Upper lobe of left lung (tissue), 6 donors: Measurements from ENCODE around the gene RPS6KA2. TPM values are rescaled to one million over a fixed set of nuclear protein-coding genes. Genes with fewer than 3 reads are reported as not detected.
A peak's percentile ranks its signal among the peaks of the same experiment; 100 is the strongest.

Experiments used
- ATAC-seq, 2 donors: fragments of 200-7000 bp; cut with Tn5 transposase; one replicate each; pipeline ENCODE4 v1.9.1; 2022; ENCODE audit warnings: mild to moderate bottlenecking in 2 of 2, moderate library complexity in 2 of 2; ENCODE audit not compliant: low FRiP score in 2 of 2
- DNase-seq, 2 donors: peaks; one replicate each; pipeline ENCODE4 v3.0.0-alpha.2; 2019 to 2020
- H3K27ac ChIP-seq, 4 donors: fragments of 200-600 bp; sonication (generic); one replicate each; pipeline ENCODE4 v1.5.1; 2016 to 2019
- H3K27me3 ChIP-seq, 4 donors: fragments of 200-600 bp; sonication (generic); one replicate each; pipeline ENCODE4 v1.5.1; 2017 to 2019
- H3K36me3 ChIP-seq, 4 donors: fragments of 200-600 bp; sonication (generic); one replicate each; pipeline ENCODE4 v1.5.1; 2016 to 2019
- H3K4me1 ChIP-seq, 4 donors: fragments of 200-600 bp; sonication (generic); one replicate each; pipeline ENCODE4 v1.5.1; 2018 to 2019
- H3K4me3 ChIP-seq, 4 donors: fragments of 200-600 bp; sonication (generic); one replicate each; pipeline ENCODE4 v1.5.1; 2017 to 2019; ENCODE audit warnings: mild to moderate bottlenecking in 2 of 4, moderate library complexity in 1 of 4
- H3K9me3 ChIP-seq, 4 donors: fragments of 200-600 bp; sonication (generic); one replicate each; pipeline ENCODE4 v1.5.1; 2018 to 2019
- EP300 ChIP-seq, 4 donors: sonication (generic); formaldehyde crosslinking; IDR thresholded peaks; one replicate each; pipeline ENCODE4 v1.5.1; 2017; ENCODE audit warnings: antibody characterized with exemption in 4 of 4, control low read depth in 2 of 4
- POLR2A ChIP-seq, 4 donors: fragments of 450-650 bp; IDR thresholded peaks; one replicate each; pipeline ENCODE4 v1.5.1; 2016 to 2017; ENCODE audit warnings: antibody characterized with exemption in 4 of 4, mild to moderate bottlenecking in 2 of 4
- POLR2AphosphoS5 ChIP-seq, 2 donors: sonication (generic); formaldehyde crosslinking; IDR thresholded peaks; one replicate each; pipeline ENCODE4 v1.5.1; 2017; ENCODE audit warnings: antibody characterized with exemption in 2 of 2
- WGBS, 2 donors: methylation state at CpG; one replicate each; pipeline ENCODE4 v1.1.5; 2017 to 2018; 5-methylcytosine and 5-hydroxymethylcytosine counted together
- total RNA-seq, 6 donors: library from RNA; depleted of rRNA in 4 of 6; stranded (reverse); fragments of >200 nt in 4 of 6; gene quantifications; one replicate each; pipeline versions ENCODE4 v1.1.0 to v1.2.1, GENCODE V29; 2016 to 2021
- TF ChIP-seq, protein P1 (sequence below), 6 experiments: fragments of 450-650 bp in 4 of 6; fragments of 200-600 bp in 2 of 6; sonication (generic) in 2 of 6; IDR thresholded peaks; one replicate each; pipeline ENCODE4 v1.5.1; 2016 to 2019; ENCODE audit warnings: antibody characterized with exemption in 6 of 6
- donor health status: DM: no; HTN: no; CAD: no; lungs with moderate emphysema.
- donor health status: DM: no; HTN: yes; CAD: no; lungs with severe emphysema.

The RPS6KA2 gene
- total RNA-seq, 6 donors from 2014 or later = 101 to 233 (median 168) TPM

DNA sequence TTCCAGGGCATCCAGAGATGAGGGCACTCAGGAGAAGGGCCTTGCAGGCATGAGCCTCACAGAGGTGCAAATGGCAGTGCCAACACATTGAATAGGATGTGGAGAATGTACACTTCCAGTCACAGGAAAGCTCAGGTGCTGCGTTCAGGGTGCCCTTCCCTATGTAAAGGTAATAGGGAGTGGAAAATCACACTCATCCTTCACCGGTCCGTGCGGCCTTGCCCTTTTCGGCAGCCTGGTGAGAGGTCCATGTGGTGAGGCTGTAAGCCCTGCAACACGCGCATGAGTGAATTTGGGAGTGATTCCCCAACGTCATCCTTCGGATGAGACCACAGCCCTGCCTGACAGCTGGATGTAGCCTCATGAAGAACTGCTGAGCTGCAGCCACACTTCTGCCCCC, 43.0 kb upstream of the RPS6KA2 start:
- DNase-seq (no peak), ATAC-seq (no peak)
- no peaks in the 10 kb centered on the region for H3K36me3 ChIP-seq
- H3K4me3 ChIP-seq = no peak overlapping the region
- no peak overlapping the region for H3K27ac ChIP-seq
- peaks cover 5 to 21% (median 18%) of the 10 kb centered on the region in 4 donors for H3K4me1 ChIP-seq
- WGBS, 2 donors = 98 to 100% methylated on average over 7 to 9 of the region's 9 CpGs
- peaks cover 0 to 4% (median 0%) of the 10 kb centered on the region in 4 donors for H3K27me3 ChIP-seq
- H3K9me3 ChIP-seq = no peaks in the 10 kb centered on the region
- TF ChIP-seq POLR2A (IDR thresholded peaks at IDR 0.05) (no peak), EP300 (IDR thresholded peaks at IDR 0.05) (no peak), POLR2AphosphoS5 (IDR thresholded peaks at IDR 0.05) (no peak)
- TF ChIP-seq, protein P1, sequence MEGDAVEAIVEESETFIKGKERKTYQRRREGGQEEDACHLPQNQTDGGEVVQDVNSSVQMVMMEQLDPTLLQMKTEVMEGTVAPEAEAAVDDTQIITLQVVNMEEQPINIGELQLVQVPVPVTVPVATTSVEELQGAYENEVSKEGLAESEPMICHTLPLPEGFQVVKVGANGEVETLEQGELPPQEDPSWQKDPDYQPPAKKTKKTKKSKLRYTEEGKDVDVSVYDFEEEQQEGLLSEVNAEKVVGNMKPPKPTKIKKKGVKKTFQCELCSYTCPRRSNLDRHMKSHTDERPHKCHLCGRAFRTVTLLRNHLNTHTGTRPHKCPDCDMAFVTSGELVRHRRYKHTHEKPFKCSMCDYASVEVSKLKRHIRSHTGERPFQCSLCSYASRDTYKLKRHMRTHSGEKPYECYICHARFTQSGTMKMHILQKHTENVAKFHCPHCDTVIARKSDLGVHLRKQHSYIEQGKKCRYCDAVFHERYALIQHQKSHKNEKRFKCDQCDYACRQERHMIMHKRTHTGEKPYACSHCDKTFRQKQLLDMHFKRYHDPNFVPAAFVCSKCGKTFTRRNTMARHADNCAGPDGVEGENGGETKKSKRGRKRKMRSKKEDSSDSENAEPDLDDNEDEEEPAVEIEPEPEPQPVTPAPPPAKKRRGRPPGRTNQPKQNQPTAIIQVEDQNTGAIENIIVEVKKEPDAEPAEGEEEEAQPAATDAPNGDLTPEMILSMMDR (IDR thresholded peaks at IDR 0.05) = no peak

DNA sequence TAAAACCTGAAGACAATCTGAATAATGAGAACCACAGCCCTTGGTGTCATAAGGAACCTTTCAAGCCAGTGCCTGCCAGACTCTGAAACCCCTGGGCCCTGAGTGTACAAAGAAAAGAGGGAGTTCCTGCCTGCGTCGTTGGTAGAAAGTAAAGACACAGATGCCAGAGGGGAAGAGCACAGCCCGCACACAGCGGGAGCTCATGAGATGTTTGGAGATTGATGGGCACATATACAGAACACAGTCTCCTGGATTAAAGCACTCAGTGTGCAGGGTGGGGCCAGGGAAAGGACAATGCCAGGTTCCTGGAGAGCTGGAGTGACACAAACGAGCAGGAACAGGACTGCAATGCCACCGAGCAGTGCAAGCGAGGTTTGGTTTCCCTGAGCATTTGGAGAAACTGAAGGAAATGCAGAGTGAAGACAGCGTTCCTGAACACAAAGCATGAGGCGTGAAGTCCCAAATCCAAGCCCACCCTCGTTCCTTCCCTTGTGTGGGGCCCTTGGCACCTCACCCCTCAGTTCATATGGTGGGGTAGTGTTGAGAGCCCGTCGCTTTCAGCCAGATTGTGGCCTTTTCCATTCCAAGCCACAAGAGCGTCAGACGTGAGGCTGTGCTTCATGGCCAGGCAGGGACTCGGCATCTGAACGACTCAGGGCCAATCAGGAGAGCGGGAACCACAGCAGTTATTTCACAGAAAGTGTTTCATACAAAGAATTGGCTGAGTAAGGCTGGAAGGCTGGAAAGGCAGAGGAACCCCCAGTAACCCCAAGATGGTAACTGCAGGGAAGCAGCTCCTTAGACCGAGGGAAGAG, 41.0 kb upstream of the RPS6KA2 start:
- H3K4me1 ChIP-seq = peaks cover 4 to 28% (median 14%) of the 10 kb centered on the region in 4 donors
- peaks cover 0 to 4% (median 0%) of the 10 kb centered on the region in 4 donors for H3K27me3 ChIP-seq
- H3K9me3 ChIP-seq = no peaks in the 10 kb centered on the region
- 86 to 87% methylated on average over 18 of the region's 18 CpGs for WGBS, 2 donors
- ATAC-seq = no peak
- no peak for TF ChIP-seq EP300 (IDR thresholded peaks at IDR 0.05)
- TF ChIP-seq POLR2A (IDR thresholded peaks at IDR 0.05) = no peak
- TF ChIP-seq POLR2AphosphoS5 (IDR thresholded peaks at IDR 0.05) = no peak
- TF ChIP-seq, protein P1 (IDR thresholded peaks at IDR 0.05) = no peak
- DNase-seq = no peak
- H3K27ac ChIP-seq = no peak overlapping the region
- no peak overlapping the region for H3K4me3 ChIP-seq
- no peaks in the 10 kb centered on the region for H3K36me3 ChIP-seq

DNA sequence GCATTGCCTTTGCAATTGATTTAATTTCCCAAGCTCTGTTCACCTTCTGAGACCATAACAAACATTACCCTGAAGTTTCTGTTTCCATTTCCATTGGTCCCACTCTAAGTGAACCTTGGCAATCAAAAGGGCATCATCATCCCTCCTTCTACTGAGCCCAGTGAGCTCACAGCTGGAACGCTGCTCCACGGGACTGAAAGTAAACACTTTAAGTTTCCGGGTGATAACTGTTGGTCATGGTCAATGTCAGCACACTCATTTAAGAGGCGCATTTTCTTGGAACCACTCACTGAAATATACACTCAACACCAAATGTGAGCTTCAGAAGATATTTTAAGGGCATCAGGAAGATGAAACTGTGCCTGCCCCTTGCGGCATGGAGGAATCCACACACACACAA, 37.1 kb upstream of the RPS6KA2 start:
- no peak overlapping the region for H3K27ac ChIP-seq
- ATAC-seq (no peak), DNase-seq (no peak)
- H3K9me3 ChIP-seq = no peaks in the 10 kb centered on the region
- no peak for TF ChIP-seq POLR2A (IDR thresholded peaks at IDR 0.05)
- peak in 1 of 2 donors; percentile 19 for TF ChIP-seq POLR2AphosphoS5 (IDR thresholded peaks at IDR 0.05)
- no peaks in the 10 kb centered on the region for H3K36me3 ChIP-seq
- H3K4me1 ChIP-seq = peaks cover 0 to 11% (median 0%) of the 10 kb centered on the region in 4 donors
- no peak overlapping the region for H3K4me3 ChIP-seq
- WGBS, 2 donors = 34 to 47% methylated on average over 5 of the region's 5 CpGs
- H3K27me3 ChIP-seq = no peaks in the 10 kb centered on the region

DNA sequence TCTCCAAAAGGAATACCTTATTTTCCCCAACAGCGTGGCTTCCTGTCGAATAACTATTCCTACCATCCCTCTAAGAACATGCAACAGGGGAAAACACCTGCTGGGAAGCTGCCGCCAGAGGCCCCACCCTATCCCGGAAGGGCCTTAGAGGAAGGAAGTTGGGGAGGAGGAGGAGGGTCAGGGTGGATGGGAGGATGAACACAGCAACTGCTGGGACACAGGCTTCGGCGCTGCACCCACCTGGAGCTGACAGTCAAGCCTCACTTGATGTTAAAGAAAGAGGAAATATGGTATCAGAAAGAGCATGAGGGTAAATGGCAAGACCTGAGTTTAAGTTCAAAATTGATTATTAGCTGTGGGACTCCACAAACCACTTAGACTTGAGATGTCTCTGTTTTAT, 36.5 kb upstream of the RPS6KA2 start:
- 54 to 64% methylated on average over 6 of the region's 6 CpGs for WGBS, 2 donors
- TF ChIP-seq EP300 (IDR thresholded peaks at IDR 0.05) (no peak), POLR2A (IDR thresholded peaks at IDR 0.05) (no peak), POLR2AphosphoS5 (IDR thresholded peaks at IDR 0.05) (no peak)
- TF ChIP-seq, protein P1 (IDR thresholded peaks at IDR 0.05) = no peak
- H3K4me3 ChIP-seq = no peak overlapping the region
- peaks cover 0 to 11% (median 0%) of the 10 kb centered on the region in 4 donors for H3K4me1 ChIP-seq
- no peak overlapping the region for H3K27ac ChIP-seq
- no peaks in the 10 kb centered on the region for H3K36me3 ChIP-seq
- ATAC-seq (no peak), DNase-seq (no peak)
- no peaks in the 10 kb centered on the region for H3K27me3 ChIP-seq
- no peaks in the 10 kb centered on the region for H3K9me3 ChIP-seq

DNA sequence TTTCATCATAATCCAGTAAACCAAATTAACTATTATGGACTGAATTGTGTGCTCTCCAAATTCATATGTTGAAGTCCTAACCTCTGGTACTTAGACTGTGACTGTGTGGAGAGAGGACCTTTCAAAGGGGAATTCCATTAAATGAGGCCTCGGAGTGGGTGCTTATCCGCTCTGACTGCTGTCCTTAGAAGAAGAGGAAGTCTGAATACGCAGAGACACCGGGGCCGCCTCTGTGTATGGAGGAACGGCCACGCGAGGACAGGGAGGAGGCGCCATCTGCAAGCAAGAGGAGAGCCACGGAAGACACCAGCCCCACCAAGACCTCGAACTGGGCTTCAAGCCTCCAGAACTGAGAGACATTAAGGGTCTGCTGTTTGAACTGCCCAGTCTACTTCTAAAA, 35.6 kb upstream of the RPS6KA2 start:
- no peaks in the 10 kb centered on the region for H3K36me3 ChIP-seq
- TF ChIP-seq, protein P1 (IDR thresholded peaks at IDR 0.05) = no peak
- TF ChIP-seq POLR2AphosphoS5 (IDR thresholded peaks at IDR 0.05) = no peak
- no peak for TF ChIP-seq POLR2A (IDR thresholded peaks at IDR 0.05)
- TF ChIP-seq EP300 (IDR thresholded peaks at IDR 0.05) = no peak
- DNase-seq (no peak), ATAC-seq (no peak)
- H3K4me3 ChIP-seq = no peak overlapping the region
- H3K9me3 ChIP-seq = no peaks in the 10 kb centered on the region
- H3K4me1 ChIP-seq = peaks cover 0 to 11% (median 0%) of the 10 kb centered on the region in 4 donors
- WGBS, 2 donors = 90 to 96% methylated on average over 9 to 11 of the region's 11 CpGs
- H3K27me3 ChIP-seq = no peaks in the 10 kb centered on the region
- no peak overlapping the region for H3K27ac ChIP-seq
